Anterior cingulate cortex (tissue), 58 donors: ENCODE measurements around the gene IFT20.
"Not testable (repeated sequence)": the region's sequence is repeated elsewhere in the genome, so short reads cannot be mapped to it uniquely, and the experiment has no call there.

Experiments
- DNase-seq, 58 donors: peaks; one replicate each; lab custom pipeline; 2025; lab: John Stamatoyannopoulos, UW

The IFT20 gene

DNA sequence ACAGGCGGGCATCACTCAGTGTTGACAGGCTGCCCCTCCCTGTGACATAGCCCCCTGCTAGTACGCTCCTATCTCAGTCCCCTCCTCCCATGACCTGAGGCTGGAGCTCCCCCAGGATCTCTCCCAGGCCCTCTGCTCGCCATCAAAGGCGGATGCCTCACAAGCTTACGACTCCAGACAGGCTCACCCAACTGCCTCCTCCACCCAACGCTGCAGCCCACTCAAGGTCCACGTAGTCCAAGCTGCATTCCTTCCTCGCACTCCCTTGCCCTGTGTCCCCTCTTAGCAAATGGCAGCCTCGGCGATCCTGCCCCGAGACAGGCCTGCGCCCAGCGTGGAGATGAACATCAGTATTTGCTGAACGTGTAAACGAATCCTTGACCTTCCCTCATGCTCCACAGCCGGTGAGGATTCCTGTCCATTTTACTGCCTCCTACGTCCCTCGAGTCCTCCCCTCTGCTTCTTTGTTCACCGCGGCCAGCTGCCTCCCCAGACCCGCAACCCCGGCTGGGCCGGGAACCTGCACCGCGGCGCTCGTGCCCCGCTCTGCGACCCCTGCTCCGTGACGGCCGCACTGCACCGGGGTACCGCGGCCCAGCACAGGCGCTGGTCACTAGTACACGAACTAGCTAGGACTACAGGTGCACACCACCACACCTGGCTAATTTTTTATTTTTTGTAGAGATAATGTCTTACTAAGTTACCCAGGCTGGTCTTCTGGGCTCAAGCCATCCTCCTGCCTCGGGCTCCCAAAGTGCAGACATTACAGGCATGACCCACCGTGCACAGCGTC is 17.1 kb downstream of the IFT20 start:
- no peak for DNase-seq

DNA sequence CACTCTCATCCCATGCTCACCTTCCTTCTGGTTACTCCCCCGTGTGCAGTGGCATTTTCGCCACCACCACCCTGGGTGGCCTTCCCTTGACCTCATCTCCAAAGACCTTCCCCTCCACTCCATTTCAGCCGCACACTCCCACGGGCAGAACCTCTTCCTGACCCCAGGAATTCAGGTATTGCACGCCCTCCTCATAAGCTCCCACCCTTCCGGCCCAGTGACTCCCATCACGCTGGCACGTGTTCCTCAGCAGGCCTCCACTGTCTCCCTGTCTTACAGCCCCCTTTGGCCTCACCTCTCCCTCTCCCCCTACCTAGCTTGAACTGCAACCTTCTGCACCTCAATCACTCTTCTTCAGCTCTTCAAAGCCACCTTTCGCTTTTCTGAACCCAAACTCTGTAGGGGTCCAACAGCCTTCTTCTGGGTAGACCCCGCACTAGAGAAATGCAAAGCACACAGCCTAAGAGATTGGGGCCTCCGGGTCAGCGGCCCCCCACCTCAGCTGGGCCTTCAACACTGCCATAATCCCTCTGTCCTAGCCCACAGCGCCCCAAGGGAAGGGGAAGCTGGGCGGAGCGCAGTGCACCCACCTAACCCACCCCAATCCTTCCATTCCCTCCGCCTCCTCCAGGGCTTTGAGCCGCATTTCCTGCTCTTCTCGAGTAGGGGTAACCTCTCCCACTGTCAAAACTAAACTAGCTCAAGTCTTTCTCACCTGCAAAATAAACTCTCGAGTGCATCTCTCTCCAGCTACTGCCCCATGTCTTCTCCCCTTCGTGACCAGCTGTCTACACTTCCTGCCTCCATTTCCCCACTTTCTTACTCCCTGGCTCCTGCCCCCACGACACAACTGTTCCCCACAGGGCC is 17.9 kb downstream of the IFT20 start:
- DNase-seq, result no peak

DNA sequence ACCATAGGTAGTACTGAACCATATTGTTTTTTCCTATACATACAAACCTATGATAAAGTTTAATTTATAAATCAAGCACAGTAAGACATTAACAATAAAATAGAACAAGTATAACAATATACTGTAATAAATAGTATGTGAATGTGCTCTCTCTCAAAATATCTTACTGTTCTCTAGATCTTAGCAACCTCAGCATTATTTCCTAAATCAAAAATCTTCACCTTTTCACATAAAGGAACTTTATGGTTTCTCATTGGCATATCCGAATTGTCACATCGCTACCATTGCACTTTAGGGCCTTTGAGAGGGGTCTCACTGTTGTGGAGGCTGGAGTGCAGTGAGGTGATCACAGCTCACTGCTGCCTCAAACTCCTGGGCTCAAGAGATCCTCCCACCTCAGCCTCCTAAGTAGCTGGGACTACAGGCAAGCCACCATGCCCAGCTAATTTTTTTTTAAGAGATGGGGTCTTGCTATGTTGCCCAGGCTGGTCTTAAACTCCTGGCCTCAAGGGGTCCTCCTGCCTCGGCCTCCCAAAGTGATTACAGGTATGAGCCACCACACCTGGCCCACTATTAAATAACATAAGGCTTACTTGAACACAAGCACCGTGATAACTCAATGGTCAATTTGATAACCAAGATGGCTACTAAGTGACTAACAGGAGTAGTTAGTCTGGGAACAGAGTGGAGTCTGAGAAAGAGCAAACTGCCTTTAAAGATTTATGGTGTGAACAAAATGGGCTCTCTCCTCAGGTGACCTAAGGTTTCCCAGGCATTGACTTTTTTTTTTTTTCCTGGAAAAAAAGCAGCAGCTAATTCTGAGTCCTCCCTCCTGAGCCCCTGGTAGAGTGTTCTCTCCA is 19.2 kb downstream of the IFT20 start:
- no peak for DNase-seq

DNA sequence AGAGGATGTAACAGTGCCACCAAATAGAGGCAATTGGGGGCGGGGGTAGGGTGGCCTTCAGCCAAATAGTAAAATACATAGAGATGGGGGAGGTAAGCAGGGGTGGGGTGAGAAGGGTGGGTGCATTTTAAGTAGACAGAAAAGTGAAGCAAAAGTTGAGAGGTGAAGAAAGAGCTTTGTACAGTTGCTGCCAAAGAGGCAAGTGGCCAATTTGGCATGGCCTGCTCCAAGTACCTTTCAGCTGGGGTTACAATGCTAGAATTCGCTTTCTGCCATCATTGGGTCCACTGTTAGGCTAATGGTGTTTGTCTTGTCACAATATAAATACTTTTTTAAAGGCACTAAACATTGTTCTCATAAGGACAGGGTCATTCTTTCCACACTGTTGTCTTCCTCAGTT is 21.4 kb downstream of the IFT20 start:
- DNase-seq, result no peak

DNA sequence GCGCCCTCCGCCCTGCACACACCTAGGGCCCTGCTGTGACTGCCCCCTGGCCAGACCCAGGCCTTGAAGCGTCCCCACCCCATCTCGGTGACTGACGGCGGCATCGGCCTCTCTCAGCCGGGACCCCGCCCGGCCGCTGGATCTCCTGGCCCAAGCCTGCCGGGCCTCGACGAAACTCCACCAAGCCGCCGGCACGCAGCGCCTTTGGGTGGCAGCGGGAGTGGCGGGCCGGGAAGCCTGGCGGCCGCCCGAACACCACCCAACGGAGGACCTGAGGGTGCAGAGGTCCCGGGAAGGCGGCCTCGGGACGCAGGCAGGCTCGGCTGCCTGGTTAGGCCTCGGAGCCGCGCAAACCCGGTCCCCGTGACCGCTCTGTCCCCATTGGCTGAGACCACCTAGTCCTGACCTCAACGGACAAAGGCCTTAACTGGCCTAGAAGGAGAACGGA is 28.3 kb downstream of the IFT20 start:
- DNase-seq, result no peak

DNA sequence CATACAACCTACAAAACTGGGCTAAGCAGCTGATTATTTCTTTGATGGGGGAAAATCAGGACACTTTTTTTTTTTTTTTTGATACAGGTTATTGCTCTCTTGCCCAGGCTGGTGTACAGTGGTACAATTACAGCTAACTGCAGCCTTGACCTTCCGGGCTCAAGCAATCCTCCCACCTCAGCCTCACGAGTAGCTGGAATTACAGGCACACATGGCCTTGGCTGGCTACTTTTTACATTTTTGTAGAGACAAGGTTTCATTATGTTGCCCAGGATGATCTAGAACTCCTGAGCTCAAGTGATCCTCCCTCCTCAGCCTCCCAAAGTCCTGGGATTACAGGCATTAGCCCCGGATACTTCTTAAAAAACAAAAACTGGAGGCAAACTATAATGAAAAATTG is 36.8 kb downstream of the IFT20 start:
- DNase-seq, result no peak

DNA sequence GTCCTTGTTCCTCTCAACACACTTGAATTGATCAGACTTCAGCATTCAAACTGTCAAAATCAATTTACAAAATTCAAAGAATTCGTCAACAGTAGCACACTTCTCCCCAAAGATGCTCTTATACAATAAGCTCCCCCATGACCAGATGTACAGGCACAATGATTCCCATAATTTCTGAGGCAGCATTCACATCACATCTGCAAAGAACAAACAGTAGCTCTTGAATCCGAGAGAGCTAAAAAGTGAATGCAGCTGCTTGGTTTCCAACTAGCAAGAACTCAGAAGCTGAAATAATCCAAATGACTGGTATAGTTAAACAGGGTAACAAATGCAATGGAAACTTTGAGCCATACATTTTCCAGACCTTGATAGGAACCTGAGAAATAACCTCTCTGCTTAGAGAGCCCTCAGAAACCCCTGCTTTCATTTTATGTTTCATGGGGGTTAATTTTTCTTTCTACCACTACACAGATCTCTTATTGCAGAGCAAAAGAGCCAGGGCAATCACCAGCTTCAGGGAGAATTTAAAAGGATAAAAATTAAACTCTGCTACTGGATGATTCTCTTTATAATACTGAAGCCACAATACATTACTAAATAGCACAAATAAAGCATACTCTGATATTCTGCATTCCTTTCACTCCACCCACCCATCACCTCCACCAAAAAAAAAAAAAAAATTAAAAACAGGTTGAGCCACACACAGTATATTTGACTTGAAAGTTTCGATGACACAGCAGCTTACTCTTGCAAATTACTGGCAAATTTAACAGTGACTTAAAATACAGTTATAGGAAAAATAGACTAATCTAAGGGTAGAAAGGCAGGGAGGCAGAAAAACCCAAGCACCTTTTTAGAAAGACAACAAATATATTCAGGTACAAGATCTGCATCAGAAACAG is 39.3 kb downstream of the IFT20 start:
- peak in 1 of 58 donors; percentile 22 for DNase-seq

DNA sequence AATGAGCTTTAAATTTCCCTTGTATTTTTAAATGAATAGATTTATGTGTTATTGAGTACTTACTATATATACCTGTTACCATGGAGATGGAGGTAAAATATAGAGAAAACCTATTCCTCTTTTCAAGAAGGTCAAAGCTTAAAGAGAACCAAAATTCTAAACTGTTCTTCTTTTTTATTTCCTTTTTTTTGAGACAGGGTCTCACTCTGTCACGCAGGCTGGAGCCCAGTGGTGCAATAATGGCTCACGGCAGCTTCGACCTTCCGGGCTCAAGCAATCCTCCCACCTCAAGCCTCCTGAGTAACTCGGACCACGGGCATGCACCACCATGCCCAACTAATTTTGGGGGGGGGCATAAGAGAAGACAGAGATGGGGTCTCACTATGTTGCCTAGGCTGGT is 41.3 kb downstream of the IFT20 start:
- no peak for DNase-seq

DNA sequence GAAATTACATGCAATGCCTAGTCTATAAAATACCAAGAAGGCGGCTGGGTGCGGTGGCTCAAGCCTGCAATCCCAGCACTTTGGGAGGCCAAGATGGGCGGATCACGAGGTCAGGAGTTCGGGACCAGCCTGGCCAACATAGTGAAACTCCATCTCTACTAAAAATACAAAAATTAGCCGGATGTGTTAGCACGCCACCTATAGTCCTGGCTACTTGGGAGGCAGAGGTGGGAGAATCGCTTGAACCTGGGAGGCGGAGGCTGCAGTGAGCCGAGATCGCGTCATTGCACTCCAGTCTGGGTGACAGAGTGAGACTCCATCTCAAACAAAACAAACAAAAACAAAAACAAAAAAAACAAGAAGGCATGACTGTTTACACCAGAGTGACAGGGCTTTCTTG is 42.4 kb downstream of the IFT20 start:
- DNase-seq, result not testable (repeated sequence)

DNA sequence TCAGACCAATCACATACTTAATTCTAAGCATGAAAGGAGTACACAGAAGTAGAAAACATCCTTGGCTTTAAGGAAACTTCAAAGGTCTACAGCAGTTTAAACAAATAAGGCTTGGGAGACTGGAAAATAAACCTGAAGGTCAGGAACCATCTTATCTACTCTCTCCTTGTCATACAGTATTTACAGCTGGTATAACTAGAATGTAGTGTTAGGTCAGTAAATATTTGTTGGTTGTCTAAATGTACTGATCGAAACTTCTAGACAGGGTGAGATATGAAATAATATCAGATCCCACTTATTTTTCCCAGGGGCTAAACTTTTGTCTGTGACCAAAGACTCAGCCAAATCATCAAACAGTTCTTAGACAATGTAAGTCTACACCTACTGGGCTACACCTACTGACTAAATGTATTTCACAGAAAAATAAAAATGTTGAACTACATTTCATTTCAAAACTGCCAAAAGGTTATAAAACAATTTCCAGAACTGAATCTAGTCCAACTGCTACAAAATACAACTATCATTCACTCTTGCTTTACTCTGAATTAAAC is 43.4 kb downstream of the IFT20 start:
- no peak for DNase-seq

DNA sequence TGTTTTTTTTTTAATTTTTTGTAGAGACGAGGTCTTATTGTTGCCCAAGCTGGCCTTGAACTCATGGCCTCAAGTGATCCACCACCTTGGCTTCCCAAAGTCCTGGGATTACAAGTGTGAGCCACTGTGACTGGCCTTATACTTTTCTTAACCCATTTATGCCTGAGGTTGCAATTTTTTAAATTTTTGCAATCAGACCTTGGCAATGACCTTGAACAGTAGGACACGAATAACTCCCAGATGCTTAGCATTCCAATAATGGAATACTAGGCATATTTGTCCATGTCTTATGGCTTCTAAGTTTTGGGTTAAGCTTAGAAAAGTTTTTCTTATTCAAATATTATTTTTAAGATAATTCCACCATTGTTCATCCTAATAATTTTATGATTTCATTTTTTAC is 44.6 kb downstream of the IFT20 start:
- DNase-seq, result no peak

DNA sequence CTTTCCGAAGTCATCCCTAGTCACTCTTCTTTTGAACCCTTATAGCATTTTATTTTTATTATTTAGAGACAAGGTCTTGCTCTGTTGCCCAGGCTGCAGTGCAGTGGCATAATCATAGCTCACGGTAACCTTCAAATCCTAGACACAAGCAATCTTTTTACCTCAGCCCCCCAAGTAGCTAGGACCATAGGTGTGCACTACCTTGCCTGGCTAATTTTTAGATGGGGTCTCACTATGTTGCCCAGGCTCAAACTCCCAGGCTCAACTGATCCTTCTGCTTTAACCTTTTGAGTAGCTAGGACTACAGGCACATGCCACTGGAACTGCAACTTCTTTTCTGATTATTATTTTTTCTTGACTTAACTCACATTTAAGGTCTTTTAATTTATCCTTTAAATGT is 49.3 kb downstream of the IFT20 start:
- no peak for DNase-seq

DNA sequence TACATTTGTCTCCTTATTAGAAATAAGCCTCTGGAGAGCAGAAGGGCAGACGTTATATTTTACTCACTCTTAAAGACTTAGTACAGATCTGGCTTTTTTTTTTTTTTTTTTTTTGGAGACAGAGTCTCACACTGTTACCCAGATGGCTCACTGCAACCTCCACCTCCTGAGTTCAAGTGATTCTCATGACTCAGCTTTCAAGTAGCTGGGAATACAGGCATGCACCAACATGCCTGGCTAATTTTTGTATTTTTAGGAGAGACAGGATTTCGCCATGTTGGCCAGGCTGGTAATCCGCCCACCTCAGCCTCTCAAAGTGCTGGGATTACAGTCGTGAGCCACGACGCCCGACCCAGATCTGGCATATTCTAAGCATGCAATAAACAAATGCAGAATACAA is 52.7 kb downstream of the IFT20 start:
- DNase-seq, result no peak

DNA sequence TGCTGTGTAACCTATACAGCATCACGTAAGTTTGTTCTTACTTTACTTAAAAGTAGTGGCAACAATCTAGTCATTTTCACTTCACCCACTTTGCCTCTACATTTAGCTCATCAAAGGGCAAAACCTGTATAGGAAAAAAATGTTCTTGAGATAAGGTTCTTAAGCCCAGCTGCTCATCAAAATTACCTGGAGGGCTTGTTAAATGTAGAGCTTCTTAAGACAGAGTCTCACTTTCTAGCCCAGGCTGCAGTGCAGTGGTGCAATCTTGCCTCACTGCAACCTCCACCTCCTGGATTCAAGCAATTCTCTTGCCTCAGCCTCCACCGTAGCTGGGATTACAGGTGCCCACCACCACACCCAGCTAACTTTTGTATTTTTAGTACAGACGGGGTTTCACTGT is 54.4 kb downstream of the IFT20 start:
- DNase-seq, result no peak

DNA sequence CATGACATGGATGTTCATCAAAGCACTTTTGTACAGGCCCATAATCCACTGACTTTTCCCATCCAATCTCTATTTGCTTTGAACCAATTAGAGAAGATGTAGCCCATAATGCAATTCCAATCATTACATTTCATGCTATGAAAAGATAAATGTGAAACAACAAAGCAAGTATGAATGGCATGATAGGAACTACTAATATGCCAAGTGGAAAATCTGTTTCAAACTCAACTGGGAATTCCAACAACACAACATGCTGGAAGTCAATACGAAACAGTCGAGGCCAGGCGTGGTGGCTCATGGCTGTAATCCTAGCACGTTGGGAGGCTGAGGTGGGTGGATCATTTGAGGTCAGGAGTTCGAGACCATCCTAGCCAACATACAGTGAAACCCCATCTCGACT is 55.9 kb downstream of the IFT20 start:
- no peak for DNase-seq
